Omental fat pad (tissue), 4 donors: ENCODE measurements around the gene INPP5A. TPM values are rescaled to one million over a fixed set of nuclear protein-coding genes. Genes with fewer than 3 reads are reported as not detected.

Experiments
- ATAC-seq: fragments of 150-250 bp; one replicate; pipeline ENCODE4 v1.9.1; 2016; ENCODE audit warnings: mild to moderate bottlenecking, moderate library complexity; ENCODE audit not compliant: low FRiP score
- DNase-seq: peaks from one replicate; pipeline ENCODE4 v3.0.0-alpha.2; 2019; ENCODE audit warnings: low spot score
- CTCF ChIP-seq, 3 donors: fragments of 450-650 bp; IDR thresholded peaks; one replicate each; pipeline ENCODE4 v1.5.1; 2016 to 2017; ENCODE audit warnings: antibody characterized with exemption in 3 of 3, mild to moderate bottlenecking in 3 of 3, moderate library complexity in 2 of 3
- total RNA-seq, 4 donors: library from RNA; depleted of rRNA; stranded (reverse); fragments of >200 nt; gene quantifications; one replicate each; pipeline ENCODE4 v1.1.0, GENCODE V29; 2016

Gene INPP5A
- total RNA-seq, 4 donors from 2014 or later = 34.1 to 49.3 (median 43.3) TPM

DNA sequence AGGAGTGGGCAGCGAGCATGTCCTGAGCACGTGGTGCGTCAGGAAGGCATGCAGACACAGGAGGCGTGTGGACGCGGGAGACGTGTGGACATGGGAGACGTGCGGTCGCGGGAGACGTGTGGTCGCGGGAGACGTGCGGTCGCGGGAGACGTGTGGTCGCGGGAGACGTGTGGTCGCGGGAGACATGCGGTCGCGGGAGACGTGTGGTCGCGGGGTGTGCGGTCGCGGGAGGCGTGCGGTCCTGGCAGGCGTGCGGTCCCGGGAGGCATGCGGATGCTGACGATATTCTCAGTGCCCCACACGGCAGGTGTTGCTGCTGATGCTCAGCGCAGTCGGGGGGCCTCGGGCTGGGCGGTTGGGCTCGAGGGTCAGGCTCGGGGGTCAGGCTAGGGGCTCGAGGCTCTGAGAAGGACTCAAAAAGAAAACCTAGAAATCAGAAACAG, 154.1 kb downstream of the INPP5A start:
- TF ChIP-seq CTCF (IDR thresholded peaks at IDR 0.05) = no peak
- no peak for ATAC-seq
- no peak for DNase-seq

GRCh38 chr10:132692311-132692710, 154.7 kb downstream of the INPP5A start:
- no peak for TF ChIP-seq CTCF (IDR thresholded peaks at IDR 0.05)
- DNase-seq = no peak

GRCh38 chr10:132693676-132694075, 156.1 kb downstream of the INPP5A start:
- TF ChIP-seq CTCF (IDR thresholded peaks at IDR 0.05) = no peak
- no peak for DNase-seq
- no peak for ATAC-seq

More at GRCh38 chr10:132692311-132692710, 154.7 kb downstream of the INPP5A start:
- ATAC-seq = no peak

- DNase-seq (no peak), ATAC-seq (no peak)
- no peak for TF ChIP-seq CTCF (IDR thresholded peaks at IDR 0.05)
These were observed 158.6 kb downstream of the INPP5A start for GRCh38 chr10:132696204-132696603.

- no peak for ATAC-seq
- no peak for TF ChIP-seq CTCF (IDR thresholded peaks at IDR 0.05)
- no peak for DNase-seq
These were observed 159.4 kb downstream of the INPP5A start for GRCh38 chr10:132696728-132697577.

DNA sequence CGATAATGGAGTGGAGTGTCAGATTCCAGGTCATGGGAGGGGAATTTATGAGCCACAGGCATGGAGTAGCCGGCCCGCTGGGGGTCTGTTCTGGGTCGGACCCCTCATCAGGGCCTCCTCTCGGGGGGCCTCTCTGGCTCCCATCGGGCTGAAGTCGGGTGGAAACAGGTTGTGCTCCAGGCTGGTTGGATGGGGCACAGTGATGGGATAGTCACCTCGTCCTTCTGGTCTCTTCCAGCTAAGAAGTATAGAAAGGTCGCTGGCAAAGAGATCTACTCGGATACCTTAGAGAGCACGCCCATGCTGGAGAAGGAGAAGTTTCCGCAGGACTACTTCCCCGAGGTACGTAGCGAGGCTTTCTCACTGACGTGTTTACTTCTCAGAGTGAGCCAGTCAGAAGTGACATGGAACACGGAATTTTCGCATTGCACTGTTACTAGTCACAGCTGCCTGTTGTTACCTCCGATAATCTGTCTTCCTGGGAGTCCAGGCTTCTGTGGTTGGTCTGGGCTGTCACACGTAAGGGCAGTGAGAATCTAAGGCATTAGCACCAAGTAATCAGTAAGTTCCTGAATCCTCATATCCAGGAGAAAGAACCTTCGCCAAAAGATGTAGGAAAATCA, 160.1 kb downstream of the INPP5A start:
- DNase-seq (no peak), ATAC-seq (no peak)
- no peak for TF ChIP-seq CTCF (IDR thresholded peaks at IDR 0.05)
